ENCODE results near the gene PRPS1. TPM values are rescaled to one million over a fixed set of nuclear protein-coding genes. Genes with fewer than 3 reads are reported as not detected.

PRPS1 gene
- polyA plus RNA-seq, 1 donor from 2014 or later, result 60.8 TPM

DNA sequence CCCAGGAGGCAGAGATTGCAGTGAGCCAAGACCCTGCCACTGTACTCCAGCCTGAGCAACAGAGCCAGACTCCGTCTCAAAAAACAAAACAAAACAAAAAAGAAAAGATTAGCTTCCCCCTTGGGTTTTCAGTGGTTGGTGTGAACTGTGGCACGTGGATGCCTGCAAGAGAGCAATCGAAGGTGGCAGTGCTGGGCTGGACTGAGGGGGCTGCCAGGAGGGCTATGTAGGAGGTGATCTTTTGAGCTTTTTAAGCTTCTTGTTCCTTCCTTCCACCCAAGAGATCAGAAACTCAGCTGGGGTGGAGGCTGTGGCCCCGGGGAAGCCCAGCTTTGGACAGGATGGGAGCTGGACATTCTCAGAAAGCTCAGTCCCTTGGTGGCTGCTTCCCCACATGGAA is 49.6 kb downstream of the PRPS1 start:
- Histone ChIP-seq H2AFZ (ENCODE audit: low read depth, low read length) (no peak overlapping the region), H3K4me2 (ENCODE audit: low read length) (no peak overlapping the region)

DNA sequence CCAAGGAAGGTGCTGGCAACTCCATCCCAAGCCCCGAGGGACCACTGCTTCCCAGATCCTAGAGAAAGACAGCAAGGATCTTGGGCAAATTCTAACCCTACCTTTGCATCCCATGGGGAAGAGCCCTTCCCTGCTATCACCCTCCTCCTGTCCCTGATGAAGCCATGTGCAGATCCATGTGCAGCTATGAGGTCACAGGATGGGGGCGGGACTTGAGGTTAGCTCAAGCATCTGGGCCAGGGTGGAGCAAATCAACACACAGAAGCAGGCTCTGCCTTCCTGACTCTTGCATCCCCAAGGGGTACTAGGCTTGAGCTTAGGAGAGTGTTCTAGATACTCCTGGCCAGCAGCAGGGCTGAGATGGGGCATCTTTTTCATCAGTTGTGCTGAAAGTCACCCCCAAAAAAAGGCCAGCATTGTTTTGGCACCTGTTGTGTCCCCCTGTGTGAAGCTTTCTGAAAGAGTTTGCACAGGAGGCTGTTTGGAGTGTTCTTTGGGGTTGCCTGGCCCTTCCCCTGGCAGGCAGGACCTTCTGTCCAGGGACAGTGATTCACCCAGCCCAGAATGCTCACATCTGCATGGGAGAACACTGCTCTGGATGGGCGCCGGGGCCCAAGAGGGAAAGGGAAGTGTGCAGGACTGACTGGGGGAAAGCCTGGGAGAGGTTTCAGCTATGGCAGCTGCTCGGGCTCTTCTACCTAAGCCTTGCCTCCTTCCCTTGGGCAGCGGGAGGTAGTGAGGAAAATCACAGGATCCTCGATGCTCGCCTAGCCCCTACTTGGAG is 50.8 kb downstream of the PRPS1 start:
- H3K4me3 ChIP-seq (ENCODE audit: low read length), result no peak overlapping the region
- H3K9me3 ChIP-seq (ENCODE audit: low read length), result no peaks in the 10 kb centered on the region
- no peaks in the 10 kb centered on the region for H3K79me2 ChIP-seq (replicated peaks; ENCODE audit: insufficient read depth, low read length)
- H3K27ac ChIP-seq (ENCODE audit: low read length), result no peak overlapping the region
- no peaks in the 10 kb centered on the region for H3K9me2 ChIP-seq (ENCODE audit: insufficient read depth, low read length)
- H3K4me2 ChIP-seq (ENCODE audit: low read length), result no peak overlapping the region
- no peak overlapping the region for H2AFZ ChIP-seq (ENCODE audit: low read depth, low read length)
- H3K9ac ChIP-seq (ENCODE audit: low read length), result no peak overlapping the region
- no peaks in the 10 kb centered on the region for H3K36me3 ChIP-seq (ENCODE audit: insufficient read depth, low read length)
- H3F3A ChIP-seq (ENCODE audit: insufficient read depth, low read length, poor library complexity, severe bottlenecking), result no peaks in the 10 kb centered on the region
- H4K20me1 ChIP-seq (ENCODE audit: insufficient read depth), result no peaks in the 10 kb centered on the region
- H3K27me3 ChIP-seq (ENCODE audit: insufficient read depth, low read depth, low read length), result no peaks in the 10 kb centered on the region
- TF ChIP-seq SMC3 (conservative IDR thresholded peaks at IDR 0.05; ENCODE audit: poor library complexity) (no peak), MXI1 (conservative IDR thresholded peaks at IDR 0.05; ENCODE audit: poor library complexity, severe bottlenecking) (no peak), EP300 (conservative IDR thresholded peaks at IDR 0.05; ENCODE audit: poor library complexity, severe bottlenecking) (no peak), POLR2AphosphoS5 (IDR thresholded peaks at IDR 0.05) (no peak), EZH2 (IDR thresholded peaks at IDR 0.05; ENCODE audit: borderline replicate concordance, insufficient read depth, low read length, poor library complexity, severe bottlenecking) (no peak), RAD21 (conservative IDR thresholded peaks at IDR 0.05) (no peak), TAF1 (IDR thresholded peaks at IDR 0.05; ENCODE audit: low read depth) (no peak)
- TF ChIP-seq, protein P1, sequence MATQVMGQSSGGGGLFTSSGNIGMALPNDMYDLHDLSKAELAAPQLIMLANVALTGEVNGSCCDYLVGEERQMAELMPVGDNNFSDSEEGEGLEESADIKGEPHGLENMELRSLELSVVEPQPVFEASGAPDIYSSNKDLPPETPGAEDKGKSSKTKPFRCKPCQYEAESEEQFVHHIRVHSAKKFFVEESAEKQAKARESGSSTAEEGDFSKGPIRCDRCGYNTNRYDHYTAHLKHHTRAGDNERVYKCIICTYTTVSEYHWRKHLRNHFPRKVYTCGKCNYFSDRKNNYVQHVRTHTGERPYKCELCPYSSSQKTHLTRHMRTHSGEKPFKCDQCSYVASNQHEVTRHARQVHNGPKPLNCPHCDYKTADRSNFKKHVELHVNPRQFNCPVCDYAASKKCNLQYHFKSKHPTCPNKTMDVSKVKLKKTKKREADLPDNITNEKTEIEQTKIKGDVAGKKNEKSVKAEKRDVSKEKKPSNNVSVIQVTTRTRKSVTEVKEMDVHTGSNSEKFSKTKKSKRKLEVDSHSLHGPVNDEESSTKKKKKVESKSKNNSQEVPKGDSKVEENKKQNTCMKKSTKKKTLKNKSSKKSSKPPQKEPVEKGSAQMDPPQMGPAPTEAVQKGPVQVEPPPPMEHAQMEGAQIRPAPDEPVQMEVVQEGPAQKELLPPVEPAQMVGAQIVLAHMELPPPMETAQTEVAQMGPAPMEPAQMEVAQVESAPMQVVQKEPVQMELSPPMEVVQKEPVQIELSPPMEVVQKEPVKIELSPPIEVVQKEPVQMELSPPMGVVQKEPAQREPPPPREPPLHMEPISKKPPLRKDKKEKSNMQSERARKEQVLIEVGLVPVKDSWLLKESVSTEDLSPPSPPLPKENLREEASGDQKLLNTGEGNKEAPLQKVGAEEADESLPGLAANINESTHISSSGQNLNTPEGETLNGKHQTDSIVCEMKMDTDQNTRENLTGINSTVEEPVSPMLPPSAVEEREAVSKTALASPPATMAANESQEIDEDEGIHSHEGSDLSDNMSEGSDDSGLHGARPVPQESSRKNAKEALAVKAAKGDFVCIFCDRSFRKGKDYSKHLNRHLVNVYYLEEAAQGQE (IDR thresholded peaks at IDR 0.05; ENCODE audit: borderline replicate concordance), result no peak
- TF ChIP-seq, protein P2, sequence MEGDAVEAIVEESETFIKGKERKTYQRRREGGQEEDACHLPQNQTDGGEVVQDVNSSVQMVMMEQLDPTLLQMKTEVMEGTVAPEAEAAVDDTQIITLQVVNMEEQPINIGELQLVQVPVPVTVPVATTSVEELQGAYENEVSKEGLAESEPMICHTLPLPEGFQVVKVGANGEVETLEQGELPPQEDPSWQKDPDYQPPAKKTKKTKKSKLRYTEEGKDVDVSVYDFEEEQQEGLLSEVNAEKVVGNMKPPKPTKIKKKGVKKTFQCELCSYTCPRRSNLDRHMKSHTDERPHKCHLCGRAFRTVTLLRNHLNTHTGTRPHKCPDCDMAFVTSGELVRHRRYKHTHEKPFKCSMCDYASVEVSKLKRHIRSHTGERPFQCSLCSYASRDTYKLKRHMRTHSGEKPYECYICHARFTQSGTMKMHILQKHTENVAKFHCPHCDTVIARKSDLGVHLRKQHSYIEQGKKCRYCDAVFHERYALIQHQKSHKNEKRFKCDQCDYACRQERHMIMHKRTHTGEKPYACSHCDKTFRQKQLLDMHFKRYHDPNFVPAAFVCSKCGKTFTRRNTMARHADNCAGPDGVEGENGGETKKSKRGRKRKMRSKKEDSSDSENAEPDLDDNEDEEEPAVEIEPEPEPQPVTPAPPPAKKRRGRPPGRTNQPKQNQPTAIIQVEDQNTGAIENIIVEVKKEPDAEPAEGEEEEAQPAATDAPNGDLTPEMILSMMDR (IDR thresholded peaks at IDR 0.05; ENCODE audit: poor library complexity, severe bottlenecking), result no peak

More for the DNA sequence above, 49.6 kb downstream of the PRPS1 start:
- TF ChIP-seq MXI1 (conservative IDR thresholded peaks at IDR 0.05; ENCODE audit: poor library complexity, severe bottlenecking), result no peak
- Histone ChIP-seq H3K9me3 (ENCODE audit: low read length) (no peaks in the 10 kb centered on the region), H3K27me3 (ENCODE audit: insufficient read depth, low read depth, low read length) (no peaks in the 10 kb centered on the region), H4K20me1 (ENCODE audit: insufficient read depth) (no peaks in the 10 kb centered on the region), H3K9me2 (ENCODE audit: insufficient read depth, low read length) (no peaks in the 10 kb centered on the region), H3K36me3 (ENCODE audit: insufficient read depth, low read length) (no peaks in the 10 kb centered on the region), H3K79me2 (replicated peaks; ENCODE audit: insufficient read depth, low read length) (no peaks in the 10 kb centered on the region), H3K9ac (ENCODE audit: low read length) (no peak overlapping the region), H3K27ac (ENCODE audit: low read length) (no peak overlapping the region), H3F3A (ENCODE audit: insufficient read depth, low read length, poor library complexity, severe bottlenecking) (no peaks in the 10 kb centered on the region), H3K4me3 (ENCODE audit: low read length) (no peak overlapping the region)

All from neural cell (in vitro differentiated cells).